PFSK-1 (cell line): ENCODE results near the gene LRFN2.

Experiments
- FOXP2 ChIP-seq: optimal IDR thresholded peaks from 2 replicates; pipeline ENCODE3; 2011; ENCODE audit warnings: borderline replicate concordance, control low read depth, inconsistent platforms; ENCODE audit not compliant: insufficient read depth; ENCODE audit errors: extremely low read length, extremely low read depth
- POLR2AphosphoS5 ChIP-seq: IDR thresholded peaks from 2 replicates; pipeline ENCODE4 v1.6.1; 2012; ENCODE audit warnings: low read depth, mild to moderate bottlenecking, control low read depth, low read length, moderate library complexity
- SIN3A ChIP-seq: IDR thresholded peaks from 2 replicates; pipeline ENCODE4 v1.6.1; 2012; ENCODE audit warnings: mild to moderate bottlenecking, low read length, moderate library complexity, borderline replicate concordance; ENCODE audit not compliant: insufficient read depth
- TAF1 ChIP-seq: IDR thresholded peaks from 2 replicates; pipeline ENCODE4 v1.6.1; 2012; ENCODE audit warnings: low read length, control low read depth, borderline replicate concordance; ENCODE audit not compliant: insufficient read depth
- TF ChIP-seq, protein P1 (sequence below), 2 experiments: IDR thresholded peaks; 2 replicates each; pipeline versions ENCODE4 v1.6.1 to v1.8.0; 2011 to 2012; ENCODE audit warnings: low read depth in 2 of 2, low read length in 2 of 2, control low read depth in 1 of 2, inconsistent platforms in 1 of 2, mild to moderate bottlenecking in 1 of 2, moderate library complexity in 1 of 2; ENCODE audit not compliant: insufficient read depth in 1 of 2

Gene LRFN2

DNA sequence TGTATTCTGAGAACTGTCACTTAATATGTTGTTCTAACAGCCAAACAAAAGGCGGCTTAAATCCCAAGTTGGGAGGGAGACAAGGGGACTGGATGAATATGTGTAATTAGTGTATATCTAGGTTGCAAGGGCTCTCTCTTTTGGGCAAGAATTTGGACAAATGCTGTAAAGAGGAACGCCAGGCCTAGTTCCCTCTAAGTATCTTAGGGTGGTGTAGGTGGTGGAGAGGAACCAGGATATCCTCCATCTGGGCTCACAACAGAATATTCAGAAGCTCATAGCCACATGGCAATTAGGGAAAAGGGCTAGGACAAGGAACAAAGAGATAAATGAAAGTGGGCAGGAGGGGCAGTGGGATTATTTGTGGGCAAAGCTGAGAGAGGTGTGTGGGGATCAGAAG, 149.5 kb downstream of the LRFN2 start:
- TF ChIP-seq FOXP2: no peak
- TF ChIP-seq, protein P1, sequence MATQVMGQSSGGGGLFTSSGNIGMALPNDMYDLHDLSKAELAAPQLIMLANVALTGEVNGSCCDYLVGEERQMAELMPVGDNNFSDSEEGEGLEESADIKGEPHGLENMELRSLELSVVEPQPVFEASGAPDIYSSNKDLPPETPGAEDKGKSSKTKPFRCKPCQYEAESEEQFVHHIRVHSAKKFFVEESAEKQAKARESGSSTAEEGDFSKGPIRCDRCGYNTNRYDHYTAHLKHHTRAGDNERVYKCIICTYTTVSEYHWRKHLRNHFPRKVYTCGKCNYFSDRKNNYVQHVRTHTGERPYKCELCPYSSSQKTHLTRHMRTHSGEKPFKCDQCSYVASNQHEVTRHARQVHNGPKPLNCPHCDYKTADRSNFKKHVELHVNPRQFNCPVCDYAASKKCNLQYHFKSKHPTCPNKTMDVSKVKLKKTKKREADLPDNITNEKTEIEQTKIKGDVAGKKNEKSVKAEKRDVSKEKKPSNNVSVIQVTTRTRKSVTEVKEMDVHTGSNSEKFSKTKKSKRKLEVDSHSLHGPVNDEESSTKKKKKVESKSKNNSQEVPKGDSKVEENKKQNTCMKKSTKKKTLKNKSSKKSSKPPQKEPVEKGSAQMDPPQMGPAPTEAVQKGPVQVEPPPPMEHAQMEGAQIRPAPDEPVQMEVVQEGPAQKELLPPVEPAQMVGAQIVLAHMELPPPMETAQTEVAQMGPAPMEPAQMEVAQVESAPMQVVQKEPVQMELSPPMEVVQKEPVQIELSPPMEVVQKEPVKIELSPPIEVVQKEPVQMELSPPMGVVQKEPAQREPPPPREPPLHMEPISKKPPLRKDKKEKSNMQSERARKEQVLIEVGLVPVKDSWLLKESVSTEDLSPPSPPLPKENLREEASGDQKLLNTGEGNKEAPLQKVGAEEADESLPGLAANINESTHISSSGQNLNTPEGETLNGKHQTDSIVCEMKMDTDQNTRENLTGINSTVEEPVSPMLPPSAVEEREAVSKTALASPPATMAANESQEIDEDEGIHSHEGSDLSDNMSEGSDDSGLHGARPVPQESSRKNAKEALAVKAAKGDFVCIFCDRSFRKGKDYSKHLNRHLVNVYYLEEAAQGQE (IDR thresholded peaks at IDR 0.05; ENCODE audit: insufficient read depth in 1 of 2, low read depth in 2 of 2, low read length in 2 of 2): no peak
- TF ChIP-seq POLR2AphosphoS5: no peak
- no peak for TF ChIP-seq SIN3A
- no peak for TF ChIP-seq TAF1

DNA sequence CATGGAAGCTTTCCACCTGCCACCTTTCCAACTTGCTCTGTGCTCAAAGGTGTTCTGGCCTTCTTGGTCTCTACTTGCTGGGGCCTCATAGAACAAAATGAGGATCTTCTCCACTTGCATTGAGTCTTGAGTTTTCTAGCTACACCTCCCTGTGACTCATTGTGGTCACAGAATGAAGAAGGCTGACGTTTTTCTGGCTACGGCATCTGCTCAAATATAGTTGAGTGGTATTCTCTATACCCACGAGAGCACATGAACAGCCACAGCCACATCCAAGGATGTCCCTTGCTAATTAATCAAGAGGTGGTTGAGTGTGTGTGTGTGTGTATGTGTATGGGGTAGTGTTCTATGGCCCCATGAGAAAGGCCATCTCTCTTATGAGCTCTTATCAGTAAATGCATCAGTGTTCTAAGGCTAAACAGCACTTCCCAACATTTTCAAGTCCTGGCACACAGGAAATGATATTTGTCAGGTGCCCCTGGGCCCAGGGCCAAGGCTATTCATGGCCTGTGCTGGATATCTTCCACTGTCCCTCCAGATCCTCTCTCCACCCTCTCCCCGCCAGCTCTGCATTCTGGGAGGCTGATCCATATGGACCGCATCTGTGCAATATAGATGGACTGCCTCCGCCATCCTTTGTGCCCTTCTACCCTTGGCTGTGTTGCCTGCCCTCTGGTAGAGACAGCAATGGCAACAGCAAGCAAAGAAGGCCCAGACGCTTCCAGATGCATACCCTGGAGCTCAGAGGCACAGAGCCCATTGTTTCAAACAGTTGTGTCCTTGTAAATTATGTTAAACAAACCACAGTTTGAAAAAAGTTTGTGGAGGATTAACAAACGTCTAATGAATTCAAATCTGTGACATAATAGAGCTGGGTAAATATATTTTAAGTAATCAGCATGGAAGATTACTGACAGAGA, 150.2 kb downstream of the LRFN2 start:
- TF ChIP-seq SIN3A (no peak), TAF1 (no peak), FOXP2 (no peak), POLR2AphosphoS5 (no peak)
- TF ChIP-seq, protein P1 (IDR thresholded peaks at IDR 0.05; ENCODE audit: insufficient read depth in 1 of 2, low read depth in 2 of 2, low read length in 2 of 2): no peak

DNA sequence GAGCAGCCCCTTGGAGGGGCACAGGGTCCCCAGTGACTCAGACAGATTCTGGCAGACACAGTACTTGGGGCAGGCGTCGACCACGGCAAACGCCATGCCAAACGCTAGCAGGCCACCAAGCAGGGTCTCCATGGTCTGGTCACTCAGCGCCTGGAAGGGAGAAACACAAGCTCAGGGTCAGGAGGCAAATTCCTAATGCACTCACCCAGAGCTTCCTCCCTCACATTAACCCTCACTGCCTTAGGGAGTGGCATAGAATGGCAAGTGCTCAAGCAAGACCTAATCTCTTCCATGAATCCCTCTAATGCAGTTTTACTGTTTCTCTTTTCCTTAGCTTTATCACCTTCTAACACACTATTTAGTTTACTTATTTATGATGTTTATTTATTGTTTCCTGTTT, 154.2 kb downstream of the LRFN2 start:
- TF ChIP-seq SIN3A (no peak), FOXP2 (no peak), TAF1 (no peak), POLR2AphosphoS5 (no peak)
- TF ChIP-seq, protein P1 (IDR thresholded peaks at IDR 0.05; ENCODE audit: insufficient read depth in 1 of 2, low read depth in 2 of 2, low read length in 2 of 2): no peak

DNA sequence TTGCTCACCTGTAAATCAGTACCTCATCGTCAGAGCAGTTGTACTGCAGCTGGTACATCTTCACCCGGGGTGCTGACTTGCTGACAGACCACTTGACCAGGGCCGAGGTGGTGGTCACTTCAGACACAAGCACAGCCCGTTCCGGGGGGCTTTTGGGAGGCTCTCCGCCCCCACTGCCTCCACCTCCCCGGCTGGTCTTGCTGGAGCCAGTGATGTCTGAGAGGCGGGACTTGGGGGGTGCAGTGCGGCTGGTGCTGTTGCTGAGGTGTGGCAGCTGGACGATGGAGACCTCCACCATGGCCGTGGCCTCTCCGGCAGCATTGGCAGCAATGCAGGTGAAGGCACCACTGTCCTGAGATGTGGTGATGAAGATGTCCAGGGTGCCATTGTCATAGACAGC, 155.5 kb downstream of the LRFN2 start:
- TF ChIP-seq FOXP2 (no peak), POLR2AphosphoS5 (no peak), TAF1 (no peak), SIN3A (no peak)
- TF ChIP-seq, protein P1 (IDR thresholded peaks at IDR 0.05; ENCODE audit: insufficient read depth in 1 of 2, low read depth in 2 of 2, low read length in 2 of 2): no peak
